ENCODE measurements around the gene MBD5.

MBD5 gene

GRCh38 chr2:148049284-148049683, 28.4 kb downstream of the MBD5 start:
- H3K4me1 ChIP-seq (ENCODE audit: control insufficient read depth, insufficient read depth, low read length, poor library complexity, severe bottlenecking), result no peaks in the 10 kb centered on the region
- H3K27ac ChIP-seq (ENCODE audit: low read depth, low read length, severe bottlenecking), result no peak overlapping the region
- H3K4me3 ChIP-seq (ENCODE audit: extremely low read depth, insufficient read depth, low read length, poor library complexity, severe bottlenecking), result no peak overlapping the region
- no peaks in the 10 kb centered on the region for H3K9me3 ChIP-seq (ENCODE audit: control insufficient read depth, low read length)
- no peaks in the 10 kb centered on the region for H3K36me3 ChIP-seq (ENCODE audit: control insufficient read depth, insufficient read depth, low read length)

DNA sequence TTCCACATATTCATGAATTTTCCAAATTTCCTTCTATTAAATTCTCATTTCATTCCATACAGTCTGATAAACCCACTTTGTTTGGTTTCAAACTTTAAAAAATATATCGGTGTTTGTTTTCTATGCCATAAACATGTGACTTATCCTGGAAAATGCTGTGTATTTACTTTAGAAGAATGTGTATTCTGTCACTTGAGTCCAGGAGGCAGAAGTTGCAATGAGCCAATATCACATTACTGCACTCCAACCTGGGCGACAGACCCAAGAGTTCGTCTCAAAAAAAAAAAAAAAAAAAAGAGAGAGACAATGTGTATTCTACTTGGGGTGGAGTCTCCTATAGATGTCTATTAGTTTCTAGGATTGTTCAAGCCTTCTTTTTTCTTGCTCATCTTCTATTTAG, 31.8 kb downstream of the MBD5 start:
- Histone ChIP-seq H3K4me1 (ENCODE audit: control insufficient read depth, insufficient read depth, low read length, poor library complexity, severe bottlenecking) (no peaks in the 10 kb centered on the region), H3K27ac (ENCODE audit: low read depth, low read length, severe bottlenecking) (no peak overlapping the region), H3K9me3 (ENCODE audit: control insufficient read depth, low read length) (no peaks in the 10 kb centered on the region), H3K36me3 (ENCODE audit: control insufficient read depth, insufficient read depth, low read length) (no peaks in the 10 kb centered on the region), H3K4me3 (ENCODE audit: extremely low read depth, insufficient read depth, low read length, poor library complexity, severe bottlenecking) (no peak overlapping the region)
- no CpG with 5 or more reads among the region's 3 CpGs for WGBS, 2 experiments (ENCODE audit: insufficient coverage in 2 of 2)

GRCh38 chr2:148058641-148059040, 37.8 kb downstream of the MBD5 start:
- WGBS, 2 experiments (ENCODE audit: insufficient coverage in 2 of 2), result 100% methylated on average over 1 of the region's 1 CpG; no CpG with 5 or more reads in 1 of the 2 experiments
- H3K4me1 ChIP-seq (ENCODE audit: control insufficient read depth, insufficient read depth, low read length, poor library complexity, severe bottlenecking), result no peaks in the 10 kb centered on the region
- no peaks in the 10 kb centered on the region for H3K36me3 ChIP-seq (ENCODE audit: control insufficient read depth, insufficient read depth, low read length)
- no peak overlapping the region for H3K27ac ChIP-seq (ENCODE audit: low read depth, low read length, severe bottlenecking)
- no peak overlapping the region for H3K4me3 ChIP-seq (ENCODE audit: extremely low read depth, insufficient read depth, low read length, poor library complexity, severe bottlenecking)
- no peaks in the 10 kb centered on the region for H3K9me3 ChIP-seq (ENCODE audit: control insufficient read depth, low read length)

DNA sequence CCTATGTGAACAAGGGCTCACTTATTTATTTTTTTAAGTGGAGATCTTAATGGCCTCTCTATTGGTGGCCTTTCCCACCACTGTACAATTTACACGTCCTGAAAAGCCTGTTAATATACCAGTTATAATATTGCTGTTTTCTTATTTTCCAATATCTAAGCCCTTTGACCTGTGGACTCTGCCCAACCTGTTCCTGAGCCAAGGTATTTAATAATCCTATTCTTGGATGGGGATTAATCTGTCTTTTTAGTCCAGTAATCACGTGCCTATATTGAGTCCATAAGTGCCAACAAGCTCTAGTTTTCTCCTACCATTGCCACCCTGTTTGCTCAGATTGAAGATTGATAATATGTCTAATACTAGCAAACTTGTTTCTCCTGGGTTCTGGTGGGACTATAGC, 42.7 kb downstream of the MBD5 start:
- Histone ChIP-seq H3K27ac (ENCODE audit: low read depth, low read length, severe bottlenecking) (no peak overlapping the region), H3K4me1 (ENCODE audit: control insufficient read depth, insufficient read depth, low read length, poor library complexity, severe bottlenecking) (no peaks in the 10 kb centered on the region), H3K4me3 (ENCODE audit: extremely low read depth, insufficient read depth, low read length, poor library complexity, severe bottlenecking) (no peak overlapping the region), H3K9me3 (ENCODE audit: control insufficient read depth, low read length) (no peaks in the 10 kb centered on the region), H3K36me3 (ENCODE audit: control insufficient read depth, insufficient read depth, low read length) (no peaks in the 10 kb centered on the region)
- no CpG with 5 or more reads among the region's 2 CpGs for WGBS, 2 experiments (ENCODE audit: insufficient coverage in 2 of 2)

DNA sequence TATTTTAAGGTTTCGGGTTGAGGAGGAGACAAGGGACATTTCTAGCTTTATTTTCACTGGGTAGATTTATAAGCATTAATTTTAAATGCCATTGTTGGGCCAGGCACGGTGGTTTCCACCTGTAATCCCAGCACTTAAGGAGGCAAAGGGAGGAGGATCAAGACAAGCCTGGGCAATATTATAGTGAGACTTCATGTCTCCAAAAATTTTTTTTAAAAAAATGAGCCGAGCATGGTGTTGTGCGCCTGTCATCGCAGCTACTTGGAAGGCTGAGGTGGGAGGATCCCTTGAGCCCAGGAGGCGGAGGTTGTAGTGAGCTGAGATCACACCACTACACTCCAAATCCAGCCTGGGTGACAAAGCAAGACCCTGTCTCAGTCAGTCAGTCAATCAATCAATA, 45.0 kb downstream of the MBD5 start:
- WGBS, 2 experiments (ENCODE audit: insufficient coverage in 2 of 2), result 98 to 100% methylated on average over 3 to 4 of the region's 6 CpGs
- H3K27ac ChIP-seq (ENCODE audit: low read depth, low read length, severe bottlenecking), result no peak overlapping the region
- H3K36me3 ChIP-seq (ENCODE audit: control insufficient read depth, insufficient read depth, low read length), result no peaks in the 10 kb centered on the region
- H3K4me1 ChIP-seq (ENCODE audit: control insufficient read depth, insufficient read depth, low read length, poor library complexity, severe bottlenecking), result no peaks in the 10 kb centered on the region
- no peaks in the 10 kb centered on the region for H3K9me3 ChIP-seq (ENCODE audit: control insufficient read depth, low read length)
- no peak overlapping the region for H3K4me3 ChIP-seq (ENCODE audit: extremely low read depth, insufficient read depth, low read length, poor library complexity, severe bottlenecking)

DNA sequence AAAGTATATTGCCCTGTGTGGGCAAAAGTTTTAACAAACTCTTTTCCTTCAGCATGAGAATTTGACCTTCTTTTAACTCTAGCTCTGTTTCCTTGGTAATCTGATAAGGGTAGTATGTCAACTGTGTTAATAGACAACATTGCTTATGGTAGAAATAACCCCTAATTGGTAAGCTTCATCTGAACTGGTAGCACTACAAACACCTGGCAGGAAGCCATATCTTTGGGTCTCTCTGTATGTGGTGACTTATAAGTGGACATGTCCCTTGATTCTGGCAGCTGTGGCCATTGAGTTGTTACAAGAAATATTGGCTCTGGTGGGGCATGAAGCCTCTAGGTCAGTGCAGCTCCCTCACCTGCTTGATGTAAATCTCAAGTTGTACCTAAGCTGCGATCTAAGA, 46.9 kb downstream of the MBD5 start:
- Histone ChIP-seq H3K9me3 (ENCODE audit: control insufficient read depth, low read length) (no peaks in the 10 kb centered on the region), H3K27ac (ENCODE audit: low read depth, low read length, severe bottlenecking) (no peak overlapping the region), H3K4me1 (ENCODE audit: control insufficient read depth, insufficient read depth, low read length, poor library complexity, severe bottlenecking) (no peaks in the 10 kb centered on the region), H3K4me3 (ENCODE audit: extremely low read depth, insufficient read depth, low read length, poor library complexity, severe bottlenecking) (no peak overlapping the region), H3K36me3 (ENCODE audit: control insufficient read depth, insufficient read depth, low read length) (no peaks in the 10 kb centered on the region)
- WGBS, 2 experiments (ENCODE audit: insufficient coverage in 2 of 2), result 83 to 89% methylated on average over 1 of the region's 1 CpG

DNA sequence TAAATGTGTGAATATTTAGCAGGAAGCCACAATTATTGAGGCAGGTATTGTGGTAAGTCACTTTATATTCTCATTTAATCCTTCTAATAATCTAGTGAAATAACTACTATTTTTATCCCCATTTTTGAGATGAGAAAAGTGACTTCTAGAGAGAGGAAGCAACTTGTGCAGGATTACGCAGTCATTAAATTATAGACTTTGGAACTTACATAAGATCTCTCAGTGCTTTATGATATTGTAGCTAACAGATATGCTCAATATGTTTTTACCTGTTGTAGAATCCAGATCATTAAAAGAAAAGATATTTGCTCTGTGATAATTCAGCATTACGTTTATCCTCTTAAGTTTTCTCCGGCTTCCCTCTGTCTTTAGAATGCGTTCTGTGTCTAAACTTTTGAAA, 50.5 kb downstream of the MBD5 start:
- no peak overlapping the region for H3K4me3 ChIP-seq (ENCODE audit: extremely low read depth, insufficient read depth, low read length, poor library complexity, severe bottlenecking)
- no peak overlapping the region for H3K27ac ChIP-seq (ENCODE audit: low read depth, low read length, severe bottlenecking)
- 80 to 82% methylated on average over 1 to 3 of the region's 4 CpGs for WGBS, 2 experiments (ENCODE audit: insufficient coverage in 2 of 2)

GRCh38 chr2:148096012-148096411, 75.1 kb downstream of the MBD5 start:
- no peaks in the 10 kb centered on the region for H3K9me3 ChIP-seq (ENCODE audit: control insufficient read depth, low read length)
- H3K36me3 ChIP-seq (ENCODE audit: control insufficient read depth, insufficient read depth, low read length), result no peaks in the 10 kb centered on the region
- no peak overlapping the region for H3K4me3 ChIP-seq (ENCODE audit: extremely low read depth, insufficient read depth, low read length, poor library complexity, severe bottlenecking)
- no peak overlapping the region for H3K27ac ChIP-seq (ENCODE audit: low read depth, low read length, severe bottlenecking)
- no peaks in the 10 kb centered on the region for H3K4me1 ChIP-seq (ENCODE audit: control insufficient read depth, insufficient read depth, low read length, poor library complexity, severe bottlenecking)

More for the DNA sequence above, 50.5 kb downstream of the MBD5 start:
- no peaks in the 10 kb centered on the region for H3K4me1 ChIP-seq (ENCODE audit: control insufficient read depth, insufficient read depth, low read length, poor library complexity, severe bottlenecking)
- H3K9me3 ChIP-seq (ENCODE audit: control insufficient read depth, low read length), result no peaks in the 10 kb centered on the region
- no peaks in the 10 kb centered on the region for H3K36me3 ChIP-seq (ENCODE audit: control insufficient read depth, insufficient read depth, low read length)

- no peak overlapping the region for H3K27ac ChIP-seq (ENCODE audit: low read depth, low read length, severe bottlenecking)
- no peaks in the 10 kb centered on the region for H3K9me3 ChIP-seq (ENCODE audit: control insufficient read depth, low read length)
- no peaks in the 10 kb centered on the region for H3K36me3 ChIP-seq (ENCODE audit: control insufficient read depth, insufficient read depth, low read length)
- 60% methylated on average over 1 of the region's 1 CpG; no CpG with 5 or more reads in 1 of the 2 experiments for WGBS, 2 experiments (ENCODE audit: insufficient coverage in 2 of 2)
- no peak overlapping the region for H3K4me3 ChIP-seq (ENCODE audit: extremely low read depth, insufficient read depth, low read length, poor library complexity, severe bottlenecking)
- no peaks in the 10 kb centered on the region for H3K4me1 ChIP-seq (ENCODE audit: control insufficient read depth, insufficient read depth, low read length, poor library complexity, severe bottlenecking)
Observed at GRCh38 chr2:148102641-148103040, 81.8 kb downstream of the MBD5 start.

GRCh38 chr2:148103946-148104345, 83.1 kb downstream of the MBD5 start:
- no peaks in the 10 kb centered on the region for H3K4me1 ChIP-seq (ENCODE audit: control insufficient read depth, insufficient read depth, low read length, poor library complexity, severe bottlenecking)
- no peak overlapping the region for H3K27ac ChIP-seq (ENCODE audit: low read depth, low read length, severe bottlenecking)
- no peaks in the 10 kb centered on the region for H3K36me3 ChIP-seq (ENCODE audit: control insufficient read depth, insufficient read depth, low read length)
- H3K9me3 ChIP-seq (ENCODE audit: control insufficient read depth, low read length), result no peaks in the 10 kb centered on the region
- H3K4me3 ChIP-seq (ENCODE audit: extremely low read depth, insufficient read depth, low read length, poor library complexity, severe bottlenecking), result no peak overlapping the region

- no peak overlapping the region for H3K27ac ChIP-seq (ENCODE audit: low read depth, low read length, severe bottlenecking)
- no peaks in the 10 kb centered on the region for H3K9me3 ChIP-seq (ENCODE audit: control insufficient read depth, low read length)
- H3K36me3 ChIP-seq (ENCODE audit: control insufficient read depth, insufficient read depth, low read length), result no peaks in the 10 kb centered on the region
- H3K4me3 ChIP-seq (ENCODE audit: extremely low read depth, insufficient read depth, low read length, poor library complexity, severe bottlenecking), result no peak overlapping the region
- H3K4me1 ChIP-seq (ENCODE audit: control insufficient read depth, insufficient read depth, low read length, poor library complexity, severe bottlenecking), result no peaks in the 10 kb centered on the region
Observed at GRCh38 chr2:148106331-148106730, 85.4 kb downstream of the MBD5 start.

DNA sequence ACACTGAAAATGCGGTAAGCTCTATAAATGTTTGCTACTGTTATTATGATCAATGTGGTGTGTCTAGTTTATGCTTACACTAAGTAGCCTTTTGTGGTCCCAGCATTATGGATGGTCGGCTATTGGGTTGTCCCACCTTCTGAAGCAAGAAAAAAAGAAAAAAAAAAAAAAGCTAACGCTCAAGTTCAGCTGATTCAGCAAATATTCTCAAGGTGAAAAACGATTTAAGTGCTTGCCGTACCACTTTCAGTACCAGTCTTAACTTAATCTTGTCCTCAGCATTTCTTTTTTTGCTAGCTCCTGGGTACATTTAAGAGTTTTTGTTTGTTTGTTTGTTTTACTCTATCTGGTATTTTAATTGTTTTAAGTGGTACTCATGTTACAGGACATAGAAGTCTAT, 87.5 kb downstream of the MBD5 start:
- Histone ChIP-seq H3K4me3 (ENCODE audit: extremely low read depth, insufficient read depth, low read length, poor library complexity, severe bottlenecking) (no peak overlapping the region), H3K36me3 (ENCODE audit: control insufficient read depth, insufficient read depth, low read length) (no peaks in the 10 kb centered on the region), H3K4me1 (ENCODE audit: control insufficient read depth, insufficient read depth, low read length, poor library complexity, severe bottlenecking) (no peaks in the 10 kb centered on the region), H3K27ac (ENCODE audit: low read depth, low read length, severe bottlenecking) (no peak overlapping the region), H3K9me3 (ENCODE audit: control insufficient read depth, low read length) (no peaks in the 10 kb centered on the region)
- WGBS, 2 experiments (ENCODE audit: insufficient coverage in 2 of 2), result 100% methylated on average over 2 of the region's 5 CpGs; no CpG with 5 or more reads in 1 of the 2 experiments

Measured in mesodermal cell (in vitro differentiated cells).